ENCODE data around the gene RAB11FIP4.

The RAB11FIP4 gene

DNA sequence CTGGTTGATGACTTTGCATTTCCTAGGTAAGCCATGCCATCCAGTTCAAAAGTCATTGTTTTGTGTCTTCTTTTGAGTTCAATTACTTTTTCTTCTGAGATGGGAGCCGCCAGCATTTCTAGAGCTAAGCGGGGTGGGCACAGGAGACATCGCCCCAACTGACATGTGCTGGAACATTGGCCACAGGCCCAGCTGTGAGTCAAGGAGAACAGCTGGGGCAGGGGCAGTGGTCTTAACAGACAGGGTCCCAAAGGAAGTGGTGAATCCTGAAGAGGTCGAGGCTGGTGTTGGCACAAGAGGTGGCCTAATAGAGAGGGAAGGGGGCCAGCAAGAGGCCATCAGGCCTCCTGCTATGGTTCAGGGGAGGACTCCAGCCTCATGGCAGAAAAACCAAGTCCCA is 17.1 kb downstream of the RAB11FIP4 start:
- DNase-seq (ENCODE audit: low spot score): no peak

- no peak for DNase-seq (ENCODE audit: low spot score)
These were observed 20.3 kb downstream of the RAB11FIP4 start for GRCh38 chr17:31411707-31412285.

GRCh38 chr17:31412511-31412910 is 21.0 kb downstream of the RAB11FIP4 start:
- no peak for DNase-seq (ENCODE audit: low spot score)

DNA sequence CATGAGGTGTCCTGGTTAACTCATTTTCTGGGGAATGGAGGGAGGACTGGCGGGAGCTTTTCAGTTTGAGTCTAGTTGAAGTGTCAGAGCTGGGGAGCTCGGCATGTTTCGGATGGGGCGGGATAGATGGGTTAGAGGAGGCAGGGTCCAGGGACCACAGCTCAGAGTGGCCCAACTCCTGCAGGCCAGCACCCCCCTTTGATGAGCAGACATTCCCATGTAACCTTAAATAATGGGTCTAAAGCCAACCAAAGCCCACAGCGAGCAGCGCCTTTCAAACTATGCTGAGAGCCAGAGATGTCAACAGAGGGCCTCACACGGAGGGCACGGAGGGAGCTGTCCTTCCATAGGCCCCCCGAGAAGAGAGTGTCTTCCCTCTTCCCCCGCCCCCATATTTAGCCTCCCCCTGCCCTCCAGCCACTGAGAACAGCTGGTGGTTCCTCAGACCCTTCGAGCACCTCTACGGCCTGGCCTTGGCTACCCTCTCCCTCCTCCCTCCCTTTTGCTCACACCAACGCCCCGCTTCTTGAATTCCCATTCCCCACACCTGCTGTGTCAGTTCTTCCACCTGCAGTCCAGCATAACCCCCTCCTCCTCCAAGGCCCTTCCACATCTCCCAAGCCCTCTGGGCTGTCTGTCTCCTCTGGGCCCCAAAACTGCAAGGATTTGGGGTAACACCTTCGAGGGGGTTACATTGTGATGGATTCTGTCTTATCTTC is 21.8 kb downstream of the RAB11FIP4 start:
- no peak for DNase-seq (ENCODE audit: low spot score)

DNA sequence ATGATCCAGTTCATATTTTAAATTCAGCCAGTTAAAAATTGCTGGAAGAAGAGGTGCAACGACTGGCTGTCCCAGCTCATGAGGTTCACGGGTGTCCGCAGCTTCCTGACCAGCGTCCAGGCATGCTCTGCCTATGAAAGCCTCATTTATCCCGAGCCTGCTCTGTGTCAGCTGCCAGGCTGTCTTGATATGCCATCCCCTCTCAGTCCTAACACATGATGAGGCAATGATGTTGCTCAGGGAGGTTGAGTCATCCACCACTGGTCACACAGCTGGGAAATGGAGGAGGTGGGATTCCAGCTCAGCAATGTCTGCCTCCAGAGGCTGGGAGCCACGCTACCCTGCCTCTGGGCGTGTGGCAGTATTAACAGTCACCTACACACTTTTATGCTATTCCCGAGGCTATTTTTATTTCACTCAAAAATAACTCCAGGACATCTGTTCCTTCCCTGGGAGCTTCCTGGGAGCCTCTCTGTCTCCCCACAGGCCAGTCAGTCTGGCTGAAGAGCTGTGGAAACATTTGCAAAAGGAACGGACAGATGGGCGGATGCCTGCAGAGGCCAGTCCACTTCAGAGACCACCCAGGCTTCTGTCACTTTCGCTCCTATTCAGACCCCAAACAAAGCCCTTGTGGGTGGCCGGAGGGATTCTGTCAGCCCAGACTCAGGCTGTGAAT is 22.5 kb downstream of the RAB11FIP4 start:
- DNase-seq (ENCODE audit: low spot score): no peak

- DNase-seq (ENCODE audit: low spot score): no peak
These were observed 23.1 kb downstream of the RAB11FIP4 start for GRCh38 chr17:31414550-31414918.

- DNase-seq (ENCODE audit: low spot score): no peak
These were observed 23.6 kb downstream of the RAB11FIP4 start for GRCh38 chr17:31415004-31415454.

GRCh38 chr17:31415640-31416502 is 24.4 kb downstream of the RAB11FIP4 start:
- DNase-seq (ENCODE audit: low spot score): no peak

GRCh38 chr17:31416503-31416923 is 25.0 kb downstream of the RAB11FIP4 start:
- no peak for DNase-seq (ENCODE audit: low spot score)

DNA sequence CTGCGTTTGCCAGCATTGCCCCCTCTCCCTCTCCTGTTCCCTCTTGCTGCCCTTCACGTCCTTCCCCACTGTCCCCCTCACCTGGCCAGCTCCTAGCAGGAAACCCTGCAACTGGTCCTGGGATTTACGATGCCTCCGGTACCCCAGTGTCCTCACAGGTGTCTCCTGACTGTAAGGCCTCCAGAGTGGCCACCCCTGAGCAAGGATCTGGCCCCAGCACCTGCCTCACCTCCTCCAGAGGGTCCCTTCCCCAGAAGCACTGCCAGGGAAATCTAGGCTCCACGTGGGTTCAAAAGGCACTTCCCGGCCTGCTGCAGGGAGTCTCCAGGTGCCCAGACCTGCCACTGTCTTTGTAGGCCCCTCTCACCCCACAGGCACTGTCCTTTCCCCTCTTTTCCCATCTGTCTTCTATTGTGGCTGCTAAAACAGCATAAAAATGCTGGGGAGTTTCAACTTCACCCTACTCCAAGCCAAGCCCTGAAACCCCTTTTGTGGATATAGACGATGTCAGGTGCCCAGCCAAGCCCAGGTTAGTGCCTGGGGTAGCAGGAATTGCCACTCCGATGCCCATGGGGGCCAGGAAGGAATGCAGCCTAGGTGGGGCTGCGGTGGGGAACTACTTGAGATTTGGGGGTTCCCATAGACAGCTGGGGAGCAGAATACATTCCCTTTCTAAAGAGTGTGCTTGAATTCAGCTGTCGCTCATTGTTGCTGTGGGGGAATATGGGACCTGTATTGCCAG is 25.7 kb downstream of the RAB11FIP4 start:
- DNase-seq (ENCODE audit: low spot score): no peak

GRCh38 chr17:31418773-31419350 is 27.4 kb downstream of the RAB11FIP4 start:
- DNase-seq (ENCODE audit: low spot score): no peak

GRCh38 chr17:31422443-31422842 is 31.0 kb downstream of the RAB11FIP4 start:
- no peak for DNase-seq (ENCODE audit: low spot score)

GRCh38 chr17:31424944-31425281 is 33.4 kb downstream of the RAB11FIP4 start:
- DNase-seq (ENCODE audit: low spot score): no peak

GRCh38 chr17:31425282-31426040 is 34.0 kb downstream of the RAB11FIP4 start:
- no peak for DNase-seq (ENCODE audit: low spot score)

- DNase-seq (ENCODE audit: low spot score): no peak
These were observed 36.2 kb downstream of the RAB11FIP4 start for GRCh38 chr17:31427684-31428083.

DNA sequence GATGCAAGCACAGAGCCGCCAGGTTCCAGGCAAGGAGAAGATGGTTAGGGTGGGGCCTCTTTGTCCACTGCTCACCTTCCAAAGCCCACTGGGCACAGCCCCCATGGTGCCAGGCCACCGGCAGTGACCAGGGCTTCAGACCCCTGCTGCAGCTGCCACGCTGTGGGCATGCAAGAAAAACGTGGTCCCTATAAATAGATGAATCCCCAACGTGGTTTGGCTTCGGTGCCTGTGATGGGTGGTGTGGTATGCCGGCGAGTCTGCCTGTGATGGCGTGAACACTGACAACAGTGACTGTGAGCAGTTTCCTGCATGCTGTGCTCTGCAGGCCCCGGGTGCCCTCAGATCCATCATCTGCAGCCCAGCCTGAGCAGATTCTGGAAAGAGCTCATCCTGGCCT is 36.6 kb downstream of the RAB11FIP4 start:
- DNase-seq (ENCODE audit: low spot score): no peak

DNA sequence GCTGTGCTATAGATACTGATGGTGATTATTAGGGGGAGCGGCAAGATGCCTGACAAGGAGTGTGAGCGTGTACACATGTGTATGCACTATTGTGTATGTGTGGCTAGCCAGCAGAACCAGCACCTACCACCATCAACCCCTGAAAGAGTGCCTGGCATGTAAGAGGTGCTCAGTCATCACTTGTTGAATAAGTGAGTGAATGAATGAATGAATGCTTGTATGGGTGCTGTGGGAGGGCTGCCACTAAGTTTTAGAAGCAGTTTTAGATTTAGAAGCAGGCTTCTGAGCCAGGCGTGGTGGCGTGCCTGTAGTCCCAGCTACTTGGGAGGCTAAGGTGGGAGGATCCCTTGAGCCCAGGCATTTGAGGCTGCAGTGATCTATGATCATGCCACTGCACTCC is 37.0 kb downstream of the RAB11FIP4 start:
- no peak for DNase-seq (ENCODE audit: low spot score)

- no peak for DNase-seq (ENCODE audit: low spot score)
These were observed 39.8 kb downstream of the RAB11FIP4 start for GRCh38 chr17:31431098-31431851.

DNA sequence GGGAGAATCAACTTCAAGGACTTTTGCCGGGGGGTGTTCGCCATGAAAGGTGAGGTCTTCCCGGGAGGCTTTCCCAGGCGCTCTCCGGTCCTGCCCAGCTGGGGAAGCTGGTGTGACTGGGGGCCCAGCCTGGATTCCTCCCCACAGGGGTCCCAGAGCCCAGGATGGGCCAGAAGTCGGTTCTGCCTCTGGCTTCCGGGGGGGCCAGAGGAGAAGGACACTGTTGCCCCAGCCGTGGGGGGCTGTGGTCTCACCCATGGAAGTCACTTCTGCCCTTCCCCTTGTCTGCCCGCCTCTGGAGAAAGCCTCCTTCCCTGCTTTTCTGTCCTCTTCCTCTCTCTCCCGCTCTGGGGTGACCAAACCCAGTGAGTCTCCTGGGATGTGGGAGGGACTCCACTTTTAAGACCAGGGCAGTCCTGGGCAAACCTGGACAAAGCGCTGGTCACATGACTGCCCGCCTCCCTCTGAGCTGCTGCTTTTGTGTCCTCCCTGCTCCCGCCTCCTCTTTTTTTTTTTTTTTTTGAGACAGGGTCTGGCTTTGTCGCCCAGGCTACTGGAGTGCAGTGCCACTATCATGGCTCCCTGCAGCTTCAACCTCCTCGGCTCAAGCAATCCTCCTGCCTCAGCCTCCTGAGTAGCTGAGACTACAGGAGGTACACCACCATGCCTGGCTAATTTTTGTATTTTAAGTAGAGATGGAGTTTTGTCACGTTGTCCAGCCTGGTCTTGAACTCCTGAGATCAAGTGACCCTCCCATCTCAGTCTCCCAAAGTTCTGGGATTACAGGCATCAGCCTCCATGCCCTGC is 40.6 kb downstream of the RAB11FIP4 start:
- DNase-seq (ENCODE audit: low spot score): no peak

All from CD4-positive, alpha-beta T cell treated with Interleukin-15 for 4 hours (primary cell).